GM19438 (cell line): Measurements from ENCODE around the gene MTUS2.

Source experiments
- ATAC-seq: cut with Tn5 transposase; IDR thresholded peaks from one replicate; pipeline ENCODE4 v1.9.1; 2021; ENCODE audit warnings: low read depth; ENCODE audit not compliant: unreplicated experiment

Gene MTUS2

DNA sequence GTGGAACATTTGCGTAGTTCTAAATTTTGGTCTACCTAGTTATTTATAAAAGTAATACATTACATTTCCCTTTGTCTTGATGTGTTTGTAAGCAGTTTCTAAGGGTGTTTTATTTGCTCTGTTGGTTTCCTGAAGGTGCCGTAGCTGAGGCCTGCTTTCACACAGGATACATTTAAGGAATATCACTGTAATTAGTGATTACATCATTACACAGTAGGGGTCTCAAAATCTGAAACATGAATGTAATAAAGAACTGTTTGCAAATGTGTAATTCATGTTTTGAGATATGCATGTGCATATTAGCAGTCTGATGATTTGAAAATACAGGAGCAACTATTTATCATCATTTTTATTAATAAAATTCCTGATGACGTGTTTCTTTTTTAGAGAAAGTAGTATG, 281.8 kb downstream of the MTUS2 start:
- ATAC-seq, result no peak

- no peak for ATAC-seq
Observed at GRCh38 chr13:29103065-29103800, 283.1 kb downstream of the MTUS2 start.

- ATAC-seq, result no peak
Observed at GRCh38 chr13:29104461-29104860, 284.3 kb downstream of the MTUS2 start.

DNA sequence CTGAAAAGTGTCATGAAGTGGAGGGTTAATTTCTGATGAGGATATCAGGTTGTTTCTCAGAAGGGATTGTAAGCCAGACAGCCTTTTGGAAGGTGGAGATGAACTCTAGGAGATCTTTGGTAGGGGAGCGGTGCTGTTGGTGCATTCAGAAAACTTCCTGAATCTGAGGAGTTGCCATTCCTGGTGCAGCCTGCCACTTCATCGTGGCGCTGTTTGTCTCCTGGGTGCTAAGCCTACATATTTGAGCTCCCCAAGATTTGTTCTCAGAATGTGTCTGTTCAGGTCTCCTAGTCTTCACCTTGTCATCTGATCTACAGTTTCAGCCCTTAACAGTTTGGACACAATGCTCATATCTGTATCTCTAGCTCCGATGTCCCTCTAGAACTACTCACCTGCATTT, 285.6 kb downstream of the MTUS2 start:
- no peak for ATAC-seq

DNA sequence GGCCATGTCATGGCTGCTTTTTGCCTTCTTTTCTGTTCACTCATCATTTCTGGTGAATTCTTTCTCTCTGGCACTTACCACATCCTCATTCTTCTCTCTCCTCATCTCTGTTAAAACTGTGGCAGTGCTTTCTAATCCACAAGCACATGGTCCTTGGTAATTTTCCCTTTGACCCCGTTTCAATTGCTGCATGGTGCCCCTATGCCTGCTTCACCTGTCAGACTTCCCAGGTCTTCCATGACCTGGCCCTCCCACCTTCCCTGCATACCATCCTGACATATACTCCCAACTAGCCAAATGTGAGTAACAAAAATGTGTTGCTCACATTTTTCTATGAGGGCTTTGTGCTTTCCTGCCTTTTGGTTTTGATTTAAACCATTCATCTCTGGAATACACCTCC, 286.5 kb downstream of the MTUS2 start:
- ATAC-seq, result no peak

DNA sequence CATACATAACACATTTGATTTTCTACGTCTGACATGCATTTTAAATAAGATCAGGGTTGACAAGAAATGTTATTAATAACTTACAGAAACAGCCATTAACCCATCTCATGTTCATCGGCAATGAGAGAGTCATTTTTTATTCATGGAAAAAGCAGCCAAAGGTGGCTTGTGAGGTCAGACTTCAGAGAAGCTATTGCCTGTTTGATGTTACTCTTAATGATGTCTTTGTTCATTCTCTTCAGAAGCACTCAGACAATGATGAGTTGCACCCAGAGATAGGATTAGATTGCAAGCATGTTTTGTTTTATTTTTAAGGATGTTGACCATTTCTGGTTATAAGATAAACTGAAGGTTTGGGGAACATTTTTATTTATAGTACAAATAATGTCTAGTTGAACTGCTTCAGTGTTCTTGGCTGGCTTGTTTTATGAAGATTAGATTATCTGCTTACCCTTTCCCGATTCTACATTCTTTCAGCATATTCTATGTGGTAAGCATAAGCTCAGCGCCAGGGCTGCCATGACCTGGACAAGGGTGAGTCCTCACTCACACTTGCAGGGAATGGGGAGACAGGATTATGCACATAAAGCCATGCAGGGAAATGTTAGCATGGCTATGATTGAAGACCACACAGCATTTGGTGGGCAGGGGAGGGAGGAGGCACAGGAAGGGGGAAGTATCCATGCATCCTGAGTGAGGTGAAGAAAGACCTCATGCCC, 288.1 kb downstream of the MTUS2 start:
- ATAC-seq, result no peak

- no peak for ATAC-seq
Observed at GRCh38 chr13:29109987-29110386, 289.8 kb downstream of the MTUS2 start.

DNA sequence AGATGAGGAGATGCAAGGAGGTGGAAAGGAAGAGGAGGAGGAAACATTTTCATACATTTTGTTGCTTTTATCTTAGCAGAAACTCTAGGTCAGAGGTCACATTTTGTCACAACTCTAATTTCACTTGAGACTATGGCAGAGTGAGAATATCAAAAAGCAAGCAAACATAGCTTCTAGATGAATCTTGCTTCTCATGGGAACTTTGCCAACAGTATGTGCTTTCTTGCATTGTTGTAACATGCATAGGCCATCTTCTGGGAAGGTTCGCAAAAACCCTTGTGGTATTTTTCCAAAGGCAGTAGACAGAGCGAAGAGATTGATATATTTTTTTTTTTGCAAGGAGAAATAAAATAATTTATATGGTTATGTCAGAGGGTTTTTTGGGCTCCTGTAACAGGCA, 291.3 kb downstream of the MTUS2 start:
- no peak for ATAC-seq

GRCh38 chr13:29115842-29116241, 295.7 kb downstream of the MTUS2 start:
- ATAC-seq, result no peak

DNA sequence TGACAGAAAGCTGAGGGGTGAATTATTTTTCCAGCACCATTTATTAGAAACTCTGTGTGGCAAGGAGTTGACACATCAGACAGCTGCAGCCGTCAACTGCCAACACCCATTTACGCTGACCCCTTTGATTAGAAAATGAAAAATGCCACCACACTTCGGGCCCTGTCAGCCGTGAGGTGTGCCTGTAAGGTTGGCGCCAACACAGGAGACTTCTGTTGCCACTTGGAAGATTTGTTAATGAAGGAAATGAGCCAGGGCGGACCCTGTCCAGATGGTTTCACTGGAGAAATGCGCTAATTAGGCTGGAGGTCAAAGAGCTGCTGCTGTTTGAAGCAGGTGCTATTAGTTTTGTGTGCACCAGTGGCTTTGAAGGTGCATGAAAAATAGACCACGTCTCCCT, 297.5 kb downstream of the MTUS2 start:
- no peak for ATAC-seq

GRCh38 chr13:29118471-29118870, 298.3 kb downstream of the MTUS2 start:
- ATAC-seq, result no peak

- ATAC-seq, result peak; percentile 65
Observed at GRCh38 chr13:29125191-29125933, 305.2 kb downstream of the MTUS2 start.

- ATAC-seq, result peak; percentile 76
Observed at GRCh38 chr13:29125934-29126424, 305.8 kb downstream of the MTUS2 start.

- ATAC-seq, result no peak
Observed at GRCh38 chr13:29129616-29130015, 309.5 kb downstream of the MTUS2 start.

DNA sequence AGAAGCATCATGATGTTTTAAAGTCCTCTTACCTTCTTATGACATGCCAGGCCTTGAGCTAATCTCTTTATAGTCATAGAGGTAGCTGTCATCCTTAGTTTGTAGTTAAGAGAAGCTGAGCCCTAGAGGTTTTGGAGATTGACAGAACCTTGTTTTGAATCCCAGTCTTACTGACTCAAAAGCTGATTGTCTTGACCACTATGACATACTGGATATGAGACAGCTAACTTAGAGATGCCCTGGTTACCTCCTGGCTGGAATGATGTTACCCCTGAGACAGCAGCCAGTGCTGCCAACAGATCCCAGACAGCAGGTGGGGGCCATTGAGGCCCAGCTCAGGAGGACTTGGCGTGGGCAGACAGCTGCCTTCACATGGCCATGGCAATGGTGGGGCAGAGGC, 311.0 kb downstream of the MTUS2 start:
- no peak for ATAC-seq

DNA sequence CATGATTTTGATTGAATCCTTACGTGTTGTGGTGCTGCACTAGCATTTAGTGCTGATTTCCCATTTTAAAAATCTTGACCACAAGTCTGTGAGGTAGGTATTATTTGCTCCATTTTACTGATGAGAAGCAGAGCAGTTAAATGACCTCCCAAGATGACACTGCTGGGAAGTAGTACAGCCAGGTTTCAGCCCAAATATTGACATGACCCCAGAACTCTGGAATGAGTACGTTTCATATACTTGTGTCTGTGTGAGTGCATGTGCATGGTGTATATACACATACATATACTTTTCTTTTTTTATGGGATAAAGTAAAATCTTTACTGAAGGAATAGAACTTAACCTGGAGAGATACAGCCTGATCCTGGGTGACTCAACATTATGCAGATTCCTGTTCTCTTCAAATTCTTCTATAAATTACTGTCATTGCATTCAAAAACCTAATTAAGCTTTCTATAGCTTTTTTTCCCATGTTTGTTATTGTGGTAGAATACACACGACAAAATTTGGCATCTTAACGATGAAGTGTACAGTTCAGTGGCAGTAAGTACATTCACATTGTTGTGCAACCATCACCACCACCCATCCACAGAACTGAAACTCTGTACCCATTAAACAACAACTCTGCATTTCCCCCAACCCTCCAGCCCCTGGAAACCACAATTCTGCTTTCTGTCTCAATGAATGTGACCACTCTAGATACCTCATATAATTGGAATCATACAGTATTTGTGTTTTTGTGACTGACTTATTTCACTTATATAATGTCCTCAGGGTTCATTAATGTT, 311.9 kb downstream of the MTUS2 start:
- ATAC-seq, result no peak

DNA sequence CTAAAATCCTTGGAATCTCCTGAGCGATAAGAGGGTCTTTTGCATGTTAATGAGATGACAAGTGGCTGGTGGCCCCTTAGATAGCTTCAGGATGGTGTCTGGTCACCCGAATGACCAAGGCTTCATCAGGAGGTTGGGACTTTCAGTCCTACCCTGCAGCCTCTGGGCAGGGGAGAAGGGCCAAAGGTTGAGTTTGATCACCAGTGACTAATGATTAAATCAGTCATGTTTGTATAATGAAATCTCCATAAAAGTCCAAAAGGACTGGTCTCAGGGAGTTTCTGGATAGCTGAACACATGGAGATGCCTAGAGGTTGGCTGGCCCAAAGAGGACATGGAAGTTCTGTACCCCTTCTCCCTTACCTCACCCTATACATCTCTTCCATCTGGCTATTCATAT, 316.2 kb downstream of the MTUS2 start:
- ATAC-seq, result no peak

DNA sequence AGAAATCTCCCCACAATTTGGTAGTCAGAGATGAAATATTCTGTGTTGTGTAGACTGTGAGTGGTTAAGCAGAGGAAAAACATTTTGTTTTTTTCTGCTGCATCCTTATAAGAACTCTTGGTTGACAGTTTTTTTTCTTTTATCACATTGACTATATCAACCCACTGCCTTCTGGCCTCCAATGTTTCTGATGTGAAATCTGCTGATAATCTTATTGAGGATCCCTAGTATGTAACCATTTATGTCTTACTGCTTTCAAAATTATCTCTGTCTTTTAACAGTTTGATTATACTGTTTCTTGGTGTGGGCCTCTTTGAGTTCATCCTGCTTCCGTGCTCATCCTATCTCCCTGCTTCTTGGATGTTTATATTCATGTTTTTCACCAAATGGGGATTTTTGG, 316.9 kb downstream of the MTUS2 start:
- no peak for ATAC-seq

- no peak for ATAC-seq
Observed at GRCh38 chr13:29137995-29138394, 317.9 kb downstream of the MTUS2 start.

DNA sequence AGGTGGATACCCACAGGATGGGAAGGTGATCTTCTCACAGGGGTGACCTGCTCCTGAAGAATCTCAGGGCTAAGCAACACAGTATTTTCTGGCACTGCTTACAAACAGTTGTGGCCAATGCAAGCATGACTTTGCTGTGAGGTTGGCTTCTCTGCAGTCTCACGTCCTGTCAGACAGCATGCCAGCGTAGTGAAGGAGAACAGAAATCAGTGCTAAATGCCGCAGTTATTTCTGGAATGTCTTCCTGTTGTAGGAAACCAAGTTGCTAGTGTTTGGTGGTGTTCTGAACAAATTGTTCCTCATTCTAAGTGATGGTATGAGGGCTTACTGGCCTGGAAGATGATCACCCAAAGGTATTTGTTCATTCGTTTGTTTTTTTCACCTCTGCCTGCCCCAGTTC, 320.1 kb downstream of the MTUS2 start:
- no peak for ATAC-seq

DNA sequence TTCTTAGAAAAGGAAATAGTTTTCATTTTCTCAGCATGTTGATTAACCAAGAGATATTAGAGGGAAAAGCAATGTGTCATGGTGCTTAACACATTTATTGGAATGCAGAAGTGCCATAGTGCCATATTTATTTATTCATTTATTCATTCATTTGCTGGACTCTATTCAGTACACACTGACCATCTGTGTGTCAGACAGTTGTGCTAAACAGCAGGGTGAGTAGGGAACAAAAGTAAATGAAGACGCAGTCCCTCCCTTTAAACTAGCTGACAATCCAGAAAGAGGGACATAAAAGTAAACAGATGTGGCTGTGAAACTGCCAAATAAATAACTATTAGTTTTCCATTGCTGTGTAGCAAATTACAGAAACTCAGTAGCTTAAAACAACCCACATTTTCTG, 323.7 kb downstream of the MTUS2 start:
- no peak for ATAC-seq
